Measurements from ENCODE around the gene CLEC4G.

GRCh38 chr19:7775761-7776160 is 43.9 kb upstream of the CLEC4G start:
- TF ChIP-seq EZH2phosphoT487 (IDR thresholded peaks at IDR 0.05; ENCODE audit: low read depth) = no peak
- TF ChIP-seq CTCF (IDR thresholded peaks at IDR 0.05; ENCODE audit: low read depth, low read length) = no peak

Measured in OCI-LY3 (cell line).